Measurements from ENCODE around the gene MYO9A.
"Not testable (repeated sequence)": the region's sequence is repeated elsewhere in the genome, so short reads cannot be mapped to it uniquely, and the experiment has no call there.

The MYO9A gene

GRCh38 chr15:72140088-72140487 is 22.1 kb upstream of the MYO9A start:
- DNase-seq (ENCODE audit: low read depth) = no peak

- DNase-seq (ENCODE audit: low read depth) = no peak
Observed at GRCh38 chr15:72139667-72140066, 21.7 kb upstream of the MYO9A start.

- no peak for DNase-seq (ENCODE audit: low read depth)
Observed at GRCh38 chr15:72136170-72137051, 18.5 kb upstream of the MYO9A start.

- DNase-seq (ENCODE audit: low read depth) = no peak
Observed at GRCh38 chr15:72135719-72136118, 17.8 kb upstream of the MYO9A start.

GRCh38 chr15:72133211-72133610 is 15.3 kb upstream of the MYO9A start:
- no peak for DNase-seq (ENCODE audit: low read depth)

GRCh38 chr15:72131922-72132321 is 14.0 kb upstream of the MYO9A start:
- DNase-seq (ENCODE audit: low read depth) = no peak

GRCh38 chr15:72130272-72130671 is 12.3 kb upstream of the MYO9A start:
- no peak for DNase-seq (ENCODE audit: low read depth)

- DNase-seq (ENCODE audit: low read depth) = no peak
Observed at GRCh38 chr15:72128359-72128758, 10.4 kb upstream of the MYO9A start.

- DNase-seq (ENCODE audit: low read depth) = no peak
Observed at GRCh38 chr15:72127724-72128322, 9.9 kb upstream of the MYO9A start.

GRCh38 chr15:72124218-72124617 is 6.3 kb upstream of the MYO9A start:
- no peak for DNase-seq (ENCODE audit: low read depth)

GRCh38 chr15:72117486-72118016 is 399 bp downstream of the MYO9A start:
- DNase-seq (ENCODE audit: low read depth) = peak; percentile 42

- peak; percentile 1 for DNase-seq (ENCODE audit: low read depth)
Observed at GRCh38 chr15:72116731-72117485, 1.0 kb downstream of the MYO9A start.

GRCh38 chr15:72113347-72114031 is 4.5 kb downstream of the MYO9A start:
- DNase-seq (ENCODE audit: low read depth) = no peak

GRCh38 chr15:72112805-72113204 is 5.1 kb downstream of the MYO9A start:
- DNase-seq (ENCODE audit: low read depth) = no peak

- DNase-seq (ENCODE audit: low read depth) = no peak
Observed at GRCh38 chr15:72112116-72112515, 5.8 kb downstream of the MYO9A start.

GRCh38 chr15:72110355-72110754 is 7.6 kb downstream of the MYO9A start:
- no peak for DNase-seq (ENCODE audit: low read depth)

GRCh38 chr15:72106068-72106467 is 11.9 kb downstream of the MYO9A start:
- DNase-seq (ENCODE audit: low read depth) = no peak

GRCh38 chr15:72105111-72105510 is 12.8 kb downstream of the MYO9A start:
- DNase-seq (ENCODE audit: low read depth) = no peak

- not testable (repeated sequence) for DNase-seq (ENCODE audit: low read depth)
Observed at GRCh38 chr15:72100551-72100950, 17.4 kb downstream of the MYO9A start.

GRCh38 chr15:72099155-72099554 is 18.8 kb downstream of the MYO9A start:
- DNase-seq (ENCODE audit: low read depth) = no peak

- no peak for DNase-seq (ENCODE audit: low read depth)
Observed at GRCh38 chr15:72098040-72098439, 19.9 kb downstream of the MYO9A start.

- no peak for DNase-seq (ENCODE audit: low read depth)
Observed at GRCh38 chr15:72096796-72097195, 21.2 kb downstream of the MYO9A start.
